Nephron progenitor cell (in vitro differentiated cells): ENCODE measurements around the gene SART3.
"Not testable (repeated sequence)": the region's sequence is repeated elsewhere in the genome, so short reads cannot be mapped to it uniquely, and the experiment has no call there.

ENCODE experiments used
- DNase-seq: peaks from one replicate; pipeline ENCODE4 v3.0.0; 2021
- H3K27ac Mint-ChIP-seq: 2 replicates; pipeline ENCODE4 v1.8.0; 2021; ENCODE audit warnings: mild to moderate bottlenecking, moderate library complexity, mixed read lengths
- H3K27me3 Mint-ChIP-seq: 2 replicates; pipeline ENCODE4 v1.8.0; 2021; ENCODE audit warnings: mild to moderate bottlenecking, low read depth, mixed read lengths; ENCODE audit not compliant: poor library complexity
- H3K36me3 Mint-ChIP-seq: 2 replicates; pipeline ENCODE4 v1.8.0; 2021; ENCODE audit warnings: low read depth, mixed read lengths
- H3K4me1 Mint-ChIP-seq: 2 replicates; pipeline ENCODE4 v1.8.0; 2021; ENCODE audit warnings: mixed read lengths
- H3K4me3 Mint-ChIP-seq: 2 replicates; pipeline ENCODE4 v1.8.0; 2021; ENCODE audit warnings: mild to moderate bottlenecking, moderate library complexity, mixed read lengths
- H3K9me3 Mint-ChIP-seq: 2 replicates; pipeline ENCODE4 v1.8.0; 2021; ENCODE audit warnings: mild to moderate bottlenecking, moderate library complexity, mixed read lengths
- CTCF ChIP-seq: fragments of 200-600 bp; sonication (generic); IDR thresholded peaks from 2 replicates; pipeline ENCODE4 v1.5.0; 2021; ENCODE audit warnings: antibody characterized with exemption

SART3 gene

GRCh38 chr12:108578264-108578663 is 17.3 kb upstream of the SART3 start:
- H3K27ac Mint-ChIP-seq, result no peak overlapping the region
- peaks cover 19% of the 10 kb centered on the region for H3K27me3 Mint-ChIP-seq
- H3K4me1 Mint-ChIP-seq, result peaks cover 27% of the 10 kb centered on the region
- no peaks in the 10 kb centered on the region for H3K36me3 Mint-ChIP-seq
- TF ChIP-seq CTCF, result no peak
- DNase-seq, result no peak
- H3K9me3 Mint-ChIP-seq, result no peaks in the 10 kb centered on the region
- H3K4me3 Mint-ChIP-seq, result no peak overlapping the region

GRCh38 chr12:108577458-108577857 is 16.5 kb upstream of the SART3 start:
- DNase-seq, result no peak
- H3K9me3 Mint-ChIP-seq, result no peaks in the 10 kb centered on the region
- peaks cover 19% of the 10 kb centered on the region for H3K4me1 Mint-ChIP-seq
- no peak overlapping the region for H3K27ac Mint-ChIP-seq
- no peak for TF ChIP-seq CTCF
- H3K4me3 Mint-ChIP-seq, result no peak overlapping the region
- peaks cover 19% of the 10 kb centered on the region for H3K27me3 Mint-ChIP-seq
- no peaks in the 10 kb centered on the region for H3K36me3 Mint-ChIP-seq

GRCh38 chr12:108576660-108577234 is 15.8 kb upstream of the SART3 start:
- Mint-ChIP-seq H3K9me3 (no peaks in the 10 kb centered on the region), H3K4me3 (no peak overlapping the region), H3K27ac (no peak overlapping the region), H3K4me1 (peaks cover 19% of the 10 kb centered on the region), H3K36me3 (no peaks in the 10 kb centered on the region), H3K27me3 (peaks cover 19% of the 10 kb centered on the region)
- DNase-seq, result no peak
- no peak for TF ChIP-seq CTCF

GRCh38 chr12:108575199-108575912 is 14.4 kb upstream of the SART3 start:
- no peak for TF ChIP-seq CTCF
- H3K4me1 Mint-ChIP-seq, result peaks cover 13% of the 10 kb centered on the region
- no peaks in the 10 kb centered on the region for H3K9me3 Mint-ChIP-seq
- no peaks in the 10 kb centered on the region for H3K36me3 Mint-ChIP-seq
- DNase-seq, result no peak
- no peak overlapping the region for H3K27ac Mint-ChIP-seq
- H3K4me3 Mint-ChIP-seq, result no peak overlapping the region
- H3K27me3 Mint-ChIP-seq, result peaks cover 19% of the 10 kb centered on the region

GRCh38 chr12:108574276-108574675 is 13.3 kb upstream of the SART3 start:
- DNase-seq, H3K4me1 Mint-ChIP-seq, H3K9me3 Mint-ChIP-seq, H3K4me3 Mint-ChIP-seq, H3K27ac Mint-ChIP-seq, H3K36me3 Mint-ChIP-seq: not testable (repeated sequence)
- H3K27me3 Mint-ChIP-seq, result peaks cover 19% of the 10 kb centered on the region

GRCh38 chr12:108573317-108573716 is 12.3 kb upstream of the SART3 start:
- Mint-ChIP-seq H3K36me3 (peaks cover 11% of the 10 kb centered on the region), H3K27me3 (peaks cover 14% of the 10 kb centered on the region), H3K27ac (no peak overlapping the region), H3K4me1 (no peaks in the 10 kb centered on the region), H3K4me3 (no peak overlapping the region), H3K9me3 (no peaks in the 10 kb centered on the region)
- DNase-seq, result no peak
- no peak for TF ChIP-seq CTCF
